ENCODE results near the gene TMC8. TPM values are rescaled to one million over a fixed set of nuclear protein-coding genes. Genes with fewer than 3 reads are reported as not detected.

Gene TMC8
- polyA plus RNA-seq, 3 donors: 13.3 to 151 (median 15.1) TPM

DNA sequence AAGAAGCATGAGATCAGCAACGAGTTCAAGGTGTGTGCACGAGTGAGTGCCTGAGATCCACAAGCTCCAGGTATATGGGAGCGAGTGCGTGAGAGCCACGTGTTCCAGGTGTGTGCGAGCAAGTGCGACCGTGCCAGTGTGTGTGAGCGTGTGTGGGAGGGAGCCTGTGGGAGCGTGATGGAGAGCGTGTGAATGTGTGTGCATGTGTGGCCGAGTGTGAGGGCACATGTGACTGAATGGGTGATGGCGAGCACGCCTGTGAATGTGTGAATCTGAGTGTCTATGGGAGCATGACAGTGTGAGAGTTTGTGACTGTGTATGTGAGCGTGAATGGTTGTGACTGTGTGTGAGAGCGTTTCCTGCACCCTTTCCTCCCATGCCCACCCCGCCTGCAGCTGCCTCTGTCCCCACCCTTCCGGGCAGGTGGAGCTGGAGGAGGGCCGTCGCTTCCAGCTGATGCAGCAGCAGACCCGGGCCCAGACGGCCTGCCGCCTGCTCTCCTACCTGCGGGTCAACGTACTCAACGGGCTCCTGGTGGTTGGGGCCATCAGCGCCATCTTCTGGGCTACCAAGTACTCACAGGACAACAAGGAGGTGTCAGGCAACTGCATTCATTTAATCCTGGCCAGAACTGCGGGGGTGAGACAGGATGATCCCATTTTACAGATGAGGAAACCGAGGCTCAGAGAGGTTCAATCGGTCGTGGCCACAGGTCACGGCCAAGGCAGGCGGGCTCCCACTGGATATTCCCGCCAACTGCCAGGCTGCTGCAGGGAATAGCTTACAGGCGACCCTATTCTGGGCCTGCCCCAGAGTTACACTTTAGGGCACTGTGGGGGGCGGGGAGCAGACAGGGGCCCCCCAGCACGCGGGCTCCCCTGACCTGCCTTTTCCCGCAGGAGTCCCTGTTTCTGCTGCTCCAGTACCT lies 3.7 kb downstream of the TMC8 start:
- Histone ChIP-seq H3K36me3 (replicated peaks in 1 of 2; ENCODE audit: control insufficient read depth in 1 of 2, insufficient read depth in 2 of 2, low read length in 2 of 2) (peaks cover 36 to 41% of the 10 kb centered on the region in 2 donors), H3K4me2 (replicated peaks; ENCODE audit: extremely low read depth, low read length, poor library complexity, severe bottlenecking) (peak overlapping the region; percentile 100), H3K4me1 (ENCODE audit: control insufficient read depth in 1 of 2, insufficient read depth in 2 of 2, low read length in 2 of 2) (peaks cover 71 to 94% of the 10 kb centered on the region in 2 donors), H3K27ac (ENCODE audit: low read depth in 1 of 2, low read length in 2 of 2) (no peak overlapping the region), H2AFZ (ENCODE audit: insufficient read depth, low read depth, low read length, poor library complexity, severe bottlenecking) (no peak overlapping the region), H4K20me1 (ENCODE audit: insufficient read depth, low read length) (peaks cover 72% of the 10 kb centered on the region), H3K79me2 (ENCODE audit: insufficient read depth, low read length) (peaks cover 54% of the 10 kb centered on the region), H3K27me3 (ENCODE audit: control insufficient read depth in 2 of 2, insufficient read depth in 2 of 2, low read length in 2 of 2) (no peaks in the 10 kb centered on the region), H3K4me3 (replicated peaks in 1 of 3; ENCODE audit: low read depth in 2 of 3, low read length in 3 of 3) (peak overlapping the region in 1 of 3 experiments; percentile 96), H3K9ac (ENCODE audit: insufficient read depth, low read length, poor library complexity, severe bottlenecking) (no peak overlapping the region), H3K9me3 (replicated peaks in 1 of 2; ENCODE audit: control insufficient read depth in 1 of 2, insufficient read depth in 1 of 2, low read length in 2 of 2) (no peaks in the 10 kb centered on the region)
- peak; percentile 48 to 62 (median 55) for DNase-seq
- Mint-ChIP-seq H3K27ac (peak overlapping the region in 1 of 7 donors; percentile 54), H3K27me3 (ENCODE audit: low read depth in 3 of 3) (peaks cover 0 to 5% (median 0%) of the 10 kb centered on the region in 3 donors), H3K9me3 (no peaks in the 10 kb centered on the region), H3K36me3 (peaks cover 43 to 54% of the 10 kb centered on the region in 2 donors), H3K4me1 (peaks cover 80% of the 10 kb centered on the region), H3K4me3 (peak overlapping the region; percentile 62 to 69)
- intact Hi-C loops (cut with micrococcal nuclease): loop anchor here in 1 of 2 donors (2.0 kb wide), 1 partner anchor 21 kb away; no protein-coding TSS in a partner anchor
- TF ChIP-seq, protein P1, sequence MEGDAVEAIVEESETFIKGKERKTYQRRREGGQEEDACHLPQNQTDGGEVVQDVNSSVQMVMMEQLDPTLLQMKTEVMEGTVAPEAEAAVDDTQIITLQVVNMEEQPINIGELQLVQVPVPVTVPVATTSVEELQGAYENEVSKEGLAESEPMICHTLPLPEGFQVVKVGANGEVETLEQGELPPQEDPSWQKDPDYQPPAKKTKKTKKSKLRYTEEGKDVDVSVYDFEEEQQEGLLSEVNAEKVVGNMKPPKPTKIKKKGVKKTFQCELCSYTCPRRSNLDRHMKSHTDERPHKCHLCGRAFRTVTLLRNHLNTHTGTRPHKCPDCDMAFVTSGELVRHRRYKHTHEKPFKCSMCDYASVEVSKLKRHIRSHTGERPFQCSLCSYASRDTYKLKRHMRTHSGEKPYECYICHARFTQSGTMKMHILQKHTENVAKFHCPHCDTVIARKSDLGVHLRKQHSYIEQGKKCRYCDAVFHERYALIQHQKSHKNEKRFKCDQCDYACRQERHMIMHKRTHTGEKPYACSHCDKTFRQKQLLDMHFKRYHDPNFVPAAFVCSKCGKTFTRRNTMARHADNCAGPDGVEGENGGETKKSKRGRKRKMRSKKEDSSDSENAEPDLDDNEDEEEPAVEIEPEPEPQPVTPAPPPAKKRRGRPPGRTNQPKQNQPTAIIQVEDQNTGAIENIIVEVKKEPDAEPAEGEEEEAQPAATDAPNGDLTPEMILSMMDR (IDR thresholded peaks at IDR 0.05): peak; percentile 80
- WGBS (ENCODE audit: insufficient coverage): 59% methylated on average over 29 of the region's 39 CpGs

DNA sequence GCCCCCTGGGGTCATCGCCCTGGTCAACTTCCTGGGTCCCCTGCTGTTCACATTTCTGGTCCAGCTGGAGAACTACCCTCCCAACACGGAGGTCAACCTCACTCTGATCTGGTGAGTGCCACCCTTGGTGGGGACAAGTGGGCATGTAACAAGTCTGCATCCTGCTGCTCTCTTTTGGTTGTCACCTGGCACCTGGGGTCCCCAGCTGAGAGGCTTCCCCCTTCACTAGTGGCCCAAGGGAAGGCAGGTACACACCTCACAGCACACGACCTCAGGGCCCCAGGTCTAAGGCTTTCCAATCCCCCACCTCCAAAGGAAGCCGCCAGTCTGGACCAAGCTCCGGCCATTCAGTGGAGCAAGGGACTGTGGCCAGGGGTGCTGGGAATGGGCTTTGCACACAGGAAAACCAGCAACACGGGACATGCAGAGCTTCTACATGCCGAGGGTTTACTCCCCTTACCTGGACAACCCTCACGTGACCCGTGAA lies 4.4 kb downstream of the TMC8 start:
- H3K36me3 ChIP-seq (replicated peaks in 1 of 2; ENCODE audit: control insufficient read depth in 1 of 2, insufficient read depth in 2 of 2, low read length in 2 of 2): peaks cover 36 to 41% of the 10 kb centered on the region in 2 donors

More for the DNA sequence above, 4.4 kb downstream of the TMC8 start:
- Histone ChIP-seq H3K4me1 (ENCODE audit: control insufficient read depth in 1 of 2, insufficient read depth in 2 of 2, low read length in 2 of 2) (peaks cover 70 to 94% of the 10 kb centered on the region in 2 donors), H3K9ac (ENCODE audit: insufficient read depth, low read length, poor library complexity, severe bottlenecking) (no peak overlapping the region), H2AFZ (ENCODE audit: insufficient read depth, low read depth, low read length, poor library complexity, severe bottlenecking) (no peak overlapping the region), H3K27me3 (ENCODE audit: control insufficient read depth in 2 of 2, insufficient read depth in 2 of 2, low read length in 2 of 2) (no peaks in the 10 kb centered on the region), H3K27ac (ENCODE audit: low read depth in 1 of 2, low read length in 2 of 2) (no peak overlapping the region), H4K20me1 (ENCODE audit: insufficient read depth, low read length) (peaks cover 74% of the 10 kb centered on the region), H3K4me2 (replicated peaks; ENCODE audit: extremely low read depth, low read length, poor library complexity, severe bottlenecking) (no peak overlapping the region), H3K4me3 (replicated peaks in 1 of 3; ENCODE audit: low read depth in 2 of 3, low read length in 3 of 3) (no peak overlapping the region), H3K79me2 (ENCODE audit: insufficient read depth, low read length) (peaks cover 47% of the 10 kb centered on the region), H3K9me3 (replicated peaks in 1 of 2; ENCODE audit: control insufficient read depth in 1 of 2, insufficient read depth in 1 of 2, low read length in 2 of 2) (no peaks in the 10 kb centered on the region)
- WGBS (ENCODE audit: insufficient coverage): 96% methylated on average over 4 of the region's 9 CpGs
- H3K27ac Mint-ChIP-seq: no peak overlapping the region
- intact Hi-C loops (cut with micrococcal nuclease): loop anchor here (2.0 to 5.0 kb wide), 2 partner anchors 22 to 37 kb away; no protein-coding TSS in a partner anchor
- peaks cover 43 to 56% of the 10 kb centered on the region in 2 donors for H3K36me3 Mint-ChIP-seq
- peaks cover 0 to 5% (median 0%) of the 10 kb centered on the region in 3 donors for H3K27me3 Mint-ChIP-seq (ENCODE audit: low read depth in 3 of 3)
- no peak overlapping the region for H3K4me3 Mint-ChIP-seq
- TF ChIP-seq, protein P1 (IDR thresholded peaks at IDR 0.05): no peak
- DNase-seq: no peak
- no peaks in the 10 kb centered on the region for H3K9me3 Mint-ChIP-seq
- peaks cover 78% of the 10 kb centered on the region for H3K4me1 Mint-ChIP-seq
